Mucosa of rectum (tissue), 2 donors: ENCODE measurements around the gene EDNRA.

Experiments
- H3K27ac ChIP-seq, 2 donors: one replicate each; pipeline ENCODE4 v1.7.0; 2013; ENCODE audit warnings: inconsistent platforms in 2 of 2, low read depth in 2 of 2, low read length in 2 of 2
- H3K27me3 ChIP-seq, 2 donors: one replicate each; pipeline ENCODE4 v1.7.0; 2013; ENCODE audit warnings: low read length in 2 of 2; ENCODE audit not compliant: control insufficient read depth in 2 of 2, insufficient read depth in 2 of 2
- H3K36me3 ChIP-seq, 2 donors: one replicate each; pipeline ENCODE4 v1.7.0; 2013; ENCODE audit warnings: low read length in 2 of 2; ENCODE audit not compliant: control insufficient read depth in 2 of 2, insufficient read depth in 2 of 2
- H3K4me1 ChIP-seq, 2 donors: one replicate each; pipeline ENCODE4 v1.7.0; 2013; ENCODE audit warnings: low read length in 2 of 2, mild to moderate bottlenecking in 1 of 2; ENCODE audit not compliant: control insufficient read depth in 2 of 2, insufficient read depth in 2 of 2
- H3K4me3 ChIP-seq, 2 donors: one replicate each; pipeline ENCODE4 v1.7.0; 2013; ENCODE audit warnings: low read length in 2 of 2
- H3K9ac ChIP-seq, 2 donors: one replicate each; pipeline ENCODE4 v1.7.0; 2013; ENCODE audit warnings: low read length in 2 of 2, low read depth in 1 of 2, mild to moderate bottlenecking in 1 of 2
- H3K9me3 ChIP-seq, 2 donors: one replicate each; pipeline ENCODE4 v1.7.0; 2013; ENCODE audit warnings: low read length in 2 of 2; ENCODE audit not compliant: control insufficient read depth in 2 of 2
- donor health status: healthy.
- donor health status: Normal muscosa, but diverticular disease.

EDNRA gene

GRCh38 chr4:147582386-147583060, 101.6 kb downstream of the EDNRA start:
- Histone ChIP-seq H3K27me3 (no peaks in the 10 kb centered on the region), H3K9me3 (no peaks in the 10 kb centered on the region), H3K4me3 (no peak overlapping the region), H3K4me1 (no peaks in the 10 kb centered on the region), H3K9ac (no peak overlapping the region), H3K36me3 (no peaks in the 10 kb centered on the region), H3K27ac (no peak overlapping the region)

- no peaks in the 10 kb centered on the region for H3K27me3 ChIP-seq
- no peak overlapping the region for H3K4me3 ChIP-seq
- H3K36me3 ChIP-seq: no peaks in the 10 kb centered on the region
- H3K9ac ChIP-seq: no peak overlapping the region
- no peaks in the 10 kb centered on the region for H3K4me1 ChIP-seq
- H3K27ac ChIP-seq: no peak overlapping the region
- H3K9me3 ChIP-seq: no peaks in the 10 kb centered on the region
Observed at GRCh38 chr4:147583876-147584275, 103.0 kb downstream of the EDNRA start.

GRCh38 chr4:147586032-147586431, 105.1 kb downstream of the EDNRA start:
- Histone ChIP-seq H3K4me3 (no peak overlapping the region), H3K36me3 (no peaks in the 10 kb centered on the region), H3K27ac (no peak overlapping the region), H3K9ac (no peak overlapping the region), H3K4me1 (no peaks in the 10 kb centered on the region), H3K9me3 (no peaks in the 10 kb centered on the region), H3K27me3 (no peaks in the 10 kb centered on the region)

GRCh38 chr4:147586637-147587036, 105.7 kb downstream of the EDNRA start:
- H3K9me3 ChIP-seq: no peaks in the 10 kb centered on the region
- no peak overlapping the region for H3K9ac ChIP-seq
- H3K36me3 ChIP-seq: no peaks in the 10 kb centered on the region
- H3K4me1 ChIP-seq: no peaks in the 10 kb centered on the region
- H3K27ac ChIP-seq: no peak overlapping the region
- H3K4me3 ChIP-seq: no peak overlapping the region
- H3K27me3 ChIP-seq: no peaks in the 10 kb centered on the region

- Histone ChIP-seq H3K27ac (no peak overlapping the region), H3K27me3 (no peaks in the 10 kb centered on the region), H3K36me3 (no peaks in the 10 kb centered on the region), H3K4me3 (no peak overlapping the region), H3K9ac (no peak overlapping the region), H3K9me3 (no peaks in the 10 kb centered on the region), H3K4me1 (no peaks in the 10 kb centered on the region)
Observed at GRCh38 chr4:147587041-147587440, 106.1 kb downstream of the EDNRA start.

GRCh38 chr4:147589586-147589985, 108.7 kb downstream of the EDNRA start:
- H3K27me3 ChIP-seq: no peaks in the 10 kb centered on the region
- H3K27ac ChIP-seq: no peak overlapping the region
- H3K36me3 ChIP-seq: no peaks in the 10 kb centered on the region
- H3K4me1 ChIP-seq: no peaks in the 10 kb centered on the region
- H3K9ac ChIP-seq: no peak overlapping the region
- H3K4me3 ChIP-seq: no peak overlapping the region
- no peaks in the 10 kb centered on the region for H3K9me3 ChIP-seq

- no peaks in the 10 kb centered on the region for H3K27me3 ChIP-seq
- H3K27ac ChIP-seq: no peak overlapping the region
- no peaks in the 10 kb centered on the region for H3K36me3 ChIP-seq
- no peaks in the 10 kb centered on the region for H3K4me1 ChIP-seq
- H3K9me3 ChIP-seq: no peaks in the 10 kb centered on the region
- H3K9ac ChIP-seq: no peak overlapping the region
- H3K4me3 ChIP-seq: no peak overlapping the region
Observed at GRCh38 chr4:147590249-147590920, 109.5 kb downstream of the EDNRA start.

GRCh38 chr4:147591106-147591505, 110.2 kb downstream of the EDNRA start:
- H3K9me3 ChIP-seq: no peaks in the 10 kb centered on the region
- H3K4me3 ChIP-seq: no peak overlapping the region
- H3K4me1 ChIP-seq: no peaks in the 10 kb centered on the region
- H3K27ac ChIP-seq: no peak overlapping the region
- no peak overlapping the region for H3K9ac ChIP-seq
- H3K36me3 ChIP-seq: no peaks in the 10 kb centered on the region
- no peaks in the 10 kb centered on the region for H3K27me3 ChIP-seq

GRCh38 chr4:147594107-147594506, 113.2 kb downstream of the EDNRA start:
- H3K36me3 ChIP-seq: no peaks in the 10 kb centered on the region
- no peak overlapping the region for H3K9ac ChIP-seq
- no peaks in the 10 kb centered on the region for H3K27me3 ChIP-seq
- no peak overlapping the region for H3K4me3 ChIP-seq
- no peaks in the 10 kb centered on the region for H3K9me3 ChIP-seq
- no peak overlapping the region for H3K27ac ChIP-seq
- no peaks in the 10 kb centered on the region for H3K4me1 ChIP-seq
